ENCODE results near the gene ZNF239.
"Not testable (repeated sequence)": the region's sequence is repeated elsewhere in the genome, so short reads cannot be mapped to it uniquely, and the experiment has no call there.

ZNF239 gene

GRCh38 chr10:43576062-43576461 is 1.6 kb upstream of the ZNF239 start:
- peak in 2 of 5 experiments; percentile 3 to 37 for DNase-seq

GRCh38 chr10:43574906-43575305 is 490 bp upstream of the ZNF239 start:
- DNase-seq: no peak

DNA sequence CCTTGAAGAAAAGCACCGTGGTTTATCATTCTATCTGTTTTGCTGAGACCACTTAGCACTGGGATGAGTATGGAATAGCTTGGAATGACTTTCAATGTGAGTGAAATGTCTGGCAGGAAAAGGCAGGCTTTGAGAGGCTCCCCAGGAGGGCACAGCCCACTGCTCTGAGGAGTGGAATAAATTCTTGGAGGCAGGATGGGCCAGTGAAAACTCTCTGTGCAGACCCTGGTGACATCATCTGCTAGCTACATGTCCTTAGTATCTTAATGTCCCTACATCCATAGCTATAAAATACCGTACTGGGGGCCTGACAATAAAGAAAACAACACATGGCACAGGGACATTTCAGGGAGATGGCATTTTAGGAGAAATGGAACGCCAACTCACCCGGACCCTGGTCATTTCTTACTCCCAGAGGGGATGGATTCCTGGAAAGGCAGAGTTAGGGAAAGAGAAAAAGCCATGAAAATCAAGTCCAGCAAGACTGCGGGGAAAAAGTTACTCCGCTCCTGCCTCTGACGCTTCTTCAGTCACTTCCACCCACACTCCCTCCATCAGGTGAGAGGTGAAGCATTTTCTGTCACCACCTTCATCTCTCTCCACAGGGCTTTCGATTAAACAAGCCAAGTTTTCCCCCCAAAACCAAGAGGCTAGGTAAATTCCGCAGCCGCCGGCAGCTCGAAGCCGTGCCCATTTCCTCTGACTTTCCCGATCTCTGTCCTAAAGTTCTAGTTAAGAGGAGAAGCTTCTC is 991 bp downstream of the ZNF239 start:
- DNase-seq: peak in 1 of 5 experiments; percentile 7

DNA sequence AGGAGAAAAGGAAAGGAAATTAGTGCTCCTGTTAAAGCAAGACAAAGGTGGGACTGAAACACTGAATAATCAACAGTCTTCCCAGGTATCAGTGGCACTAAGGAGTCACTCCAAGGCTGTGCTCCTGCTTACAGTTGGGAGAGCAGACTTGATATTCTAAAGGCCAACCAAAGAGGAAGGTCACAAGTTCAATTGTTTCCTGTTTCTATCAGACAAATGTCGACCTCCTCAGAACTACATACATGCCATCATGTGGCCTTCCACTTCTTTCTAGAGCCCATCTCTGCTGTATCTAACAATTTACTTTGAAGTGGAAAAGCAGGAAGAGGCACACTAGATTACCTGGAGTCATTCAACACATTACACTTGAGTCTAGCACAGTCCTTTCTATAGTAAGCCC is 3.4 kb downstream of the ZNF239 start:
- DNase-seq: no peak

GRCh38 chr10:43569681-43570080 is 4.7 kb downstream of the ZNF239 start:
- no peak for DNase-seq

- DNase-seq: no peak
Observed at GRCh38 chr10:43557214-43557613, 17.2 kb downstream of the ZNF239 start.

DNA sequence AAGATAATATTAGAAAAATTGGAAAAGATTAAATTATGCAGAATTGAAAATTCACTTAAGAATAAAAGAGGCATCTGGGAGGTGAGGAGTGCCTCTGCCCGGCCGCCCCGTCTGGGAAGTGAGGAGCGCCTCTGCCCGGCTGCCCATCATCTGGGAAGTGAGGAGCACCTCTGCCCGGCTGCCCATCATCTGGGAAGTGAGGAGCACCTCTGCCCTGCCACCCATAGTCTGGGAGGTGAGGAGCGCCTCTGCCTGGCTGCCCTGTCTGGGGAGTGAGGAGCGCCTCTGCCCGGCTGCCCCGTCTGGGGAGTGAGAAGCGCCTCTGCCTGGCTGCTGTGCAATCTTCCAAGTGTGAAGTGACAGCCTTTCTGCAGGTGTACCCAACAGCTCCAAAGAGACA is 30.7 kb downstream of the ZNF239 start:
- not testable (repeated sequence) for DNase-seq

DNA sequence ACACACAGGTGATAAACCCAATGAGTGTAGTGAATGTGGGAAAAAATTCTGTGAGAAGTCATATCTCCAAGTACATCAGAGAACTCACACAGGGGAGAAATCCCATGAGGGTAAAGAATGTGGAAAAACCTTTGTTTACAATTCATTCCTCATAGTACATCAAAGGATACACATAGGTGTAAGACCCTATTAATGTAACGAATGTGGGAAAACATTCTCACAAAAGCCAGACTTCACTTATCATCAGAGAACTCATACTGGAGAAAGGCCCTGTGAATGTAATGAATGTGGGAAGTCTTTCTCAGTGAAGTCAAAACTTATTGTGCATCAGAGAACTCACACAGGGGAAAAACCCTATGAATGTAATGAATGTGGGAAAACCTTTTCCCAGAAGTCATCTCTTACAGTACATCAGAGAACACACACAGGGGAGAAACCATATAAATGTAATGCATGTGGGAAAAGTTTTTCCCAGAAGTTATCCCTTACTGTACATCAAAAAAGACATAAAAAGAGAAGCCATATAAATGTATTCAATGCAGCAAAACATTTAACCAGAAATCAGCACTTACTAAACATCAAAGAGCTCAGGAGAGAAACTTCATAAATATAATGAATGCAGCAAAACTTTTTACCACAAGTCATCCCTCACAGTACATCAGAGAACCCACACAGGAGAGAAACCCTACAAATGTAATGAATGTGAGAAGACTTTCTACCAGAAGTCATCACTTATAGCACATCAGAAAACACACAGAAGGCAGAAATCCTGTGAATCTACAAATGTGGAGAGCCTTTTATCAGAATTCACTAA is 49.8 kb downstream of the ZNF239 start:
- no peak for DNase-seq
